SU-DHL-6 (cell line): Measurements from ENCODE around the gene LCP1.

ENCODE experiments used
- H2AFZ ChIP-seq: fragments of 200-600 bp; sonication (generic); 2 replicates; pipeline ENCODE4 v1.6.1; 2014; ENCODE audit warnings: low read depth, mild to moderate bottlenecking, moderate library complexity, mixed read lengths, antibody characterized with exemption, low read length; ENCODE audit not compliant: severe bottlenecking
- H3F3A ChIP-seq: fragments of 200-600 bp; shearing (Covaris generic); 2 replicates; pipeline ENCODE4 v1.6.0; 2016; ENCODE audit warnings: antibody characterized with exemption, mild to moderate bottlenecking; ENCODE audit not compliant: insufficient read depth
- H3K27ac ChIP-seq: fragments of 200-600 bp; sonication (generic); 2 replicates; pipeline ENCODE4 v1.5.1; 2016; ENCODE audit warnings: low read depth, mild to moderate bottlenecking, low read length, moderate library complexity, mixed read lengths
- H3K27me3 ChIP-seq: fragments of 200-600 bp; sonication (generic), shearing (Covaris generic); 2 replicates; pipeline ENCODE4 v1.6.0; 2014; ENCODE audit warnings: mild to moderate bottlenecking, low read length
- H3K36me3 ChIP-seq: fragments of 200-600 bp; sonication (generic); 2 replicates; pipeline ENCODE4 v1.6.1; 2014; ENCODE audit warnings: mild to moderate bottlenecking, low read length, mixed read lengths
- H3K4me2 ChIP-seq: fragments of 300-600, 200-600 bp; shearing (Covaris generic), sonication (generic); 2 replicates; pipeline ENCODE4 v1.6.0; 2014; ENCODE audit warnings: low read length, low read depth, mild to moderate bottlenecking; ENCODE audit not compliant: poor library complexity, severe bottlenecking
- H3K4me3 ChIP-seq: fragments of 200-600 bp; sonication (generic); 2 replicates; pipeline ENCODE4 v1.5.1; 2014; ENCODE audit warnings: antibody characterized with exemption, low read length, mild to moderate bottlenecking, mixed read lengths; ENCODE audit not compliant: insufficient read depth, poor library complexity, severe bottlenecking
- H3K79me2 ChIP-seq: fragments of 200-600 bp; sonication (generic); 2 replicates; pipeline ENCODE4 v1.6.1; 2014; ENCODE audit warnings: mild to moderate bottlenecking, low read length, moderate library complexity; ENCODE audit not compliant: insufficient read depth
- H3K9ac ChIP-seq: fragments of 200-600 bp; sonication (generic); 2 replicates; pipeline ENCODE4 v1.7.0; 2014; ENCODE audit warnings: mild to moderate bottlenecking, low read length
- H3K9me2 ChIP-seq: fragments of 200-600 bp; sonication (generic); replicated peaks from 2 replicates; pipeline ENCODE4 v1.6.1; 2014; ENCODE audit warnings: low read length; ENCODE audit not compliant: insufficient read depth
- H3K9me3 ChIP-seq: fragments of 200-600 bp; sonication (generic); 2 replicates; pipeline ENCODE4 v1.6.1; 2014; ENCODE audit warnings: low read length, mixed read lengths; ENCODE audit not compliant: insufficient read depth
- H4K20me1 ChIP-seq: fragments of 200-600 bp; sonication (generic); 2 replicates; pipeline ENCODE4 v1.6.1; 2014; ENCODE audit warnings: low read depth, mild to moderate bottlenecking, antibody characterized with exemption, low read length, moderate library complexity, mixed read lengths
- EZH2phosphoT487 ChIP-seq: fragments of 200-600 bp; sonication (generic), shearing (Covaris generic); conservative IDR thresholded peaks from 2 replicates; pipeline ENCODE4 v1.6.1; 2018; ENCODE audit warnings: mild to moderate bottlenecking, antibody characterized with exemption, low read length, moderate library complexity, mixed read lengths
- TF ChIP-seq, protein P1 (sequence below): fragments of 200-600 bp; sonication (generic); IDR thresholded peaks from one replicate; pipeline ENCODE4 v1.5.1; 2017; ENCODE audit warnings: antibody characterized with exemption, mild to moderate bottlenecking, low read length, moderate library complexity; ENCODE audit not compliant: insufficient read depth, poor library complexity, severe bottlenecking

The LCP1 gene

GRCh38 chr13:46106839-46107371, 75.1 kb downstream of the LCP1 start:
- Histone ChIP-seq H2AFZ (no peak overlapping the region), H3K27me3 (no peaks in the 10 kb centered on the region), H4K20me1 (no peaks in the 10 kb centered on the region), H3K4me2 (no peak overlapping the region), H3K4me3 (no peak overlapping the region), H3K36me3 (no peaks in the 10 kb centered on the region), H3F3A (no peaks in the 10 kb centered on the region), H3K9me2 (no peaks in the 10 kb centered on the region), H3K9ac (no peak overlapping the region), H3K27ac (no peak overlapping the region), H3K79me2 (no peaks in the 10 kb centered on the region), H3K9me3 (no peaks in the 10 kb centered on the region)
- TF ChIP-seq, protein P1, sequence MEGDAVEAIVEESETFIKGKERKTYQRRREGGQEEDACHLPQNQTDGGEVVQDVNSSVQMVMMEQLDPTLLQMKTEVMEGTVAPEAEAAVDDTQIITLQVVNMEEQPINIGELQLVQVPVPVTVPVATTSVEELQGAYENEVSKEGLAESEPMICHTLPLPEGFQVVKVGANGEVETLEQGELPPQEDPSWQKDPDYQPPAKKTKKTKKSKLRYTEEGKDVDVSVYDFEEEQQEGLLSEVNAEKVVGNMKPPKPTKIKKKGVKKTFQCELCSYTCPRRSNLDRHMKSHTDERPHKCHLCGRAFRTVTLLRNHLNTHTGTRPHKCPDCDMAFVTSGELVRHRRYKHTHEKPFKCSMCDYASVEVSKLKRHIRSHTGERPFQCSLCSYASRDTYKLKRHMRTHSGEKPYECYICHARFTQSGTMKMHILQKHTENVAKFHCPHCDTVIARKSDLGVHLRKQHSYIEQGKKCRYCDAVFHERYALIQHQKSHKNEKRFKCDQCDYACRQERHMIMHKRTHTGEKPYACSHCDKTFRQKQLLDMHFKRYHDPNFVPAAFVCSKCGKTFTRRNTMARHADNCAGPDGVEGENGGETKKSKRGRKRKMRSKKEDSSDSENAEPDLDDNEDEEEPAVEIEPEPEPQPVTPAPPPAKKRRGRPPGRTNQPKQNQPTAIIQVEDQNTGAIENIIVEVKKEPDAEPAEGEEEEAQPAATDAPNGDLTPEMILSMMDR, result no peak
- no peak for TF ChIP-seq EZH2phosphoT487

DNA sequence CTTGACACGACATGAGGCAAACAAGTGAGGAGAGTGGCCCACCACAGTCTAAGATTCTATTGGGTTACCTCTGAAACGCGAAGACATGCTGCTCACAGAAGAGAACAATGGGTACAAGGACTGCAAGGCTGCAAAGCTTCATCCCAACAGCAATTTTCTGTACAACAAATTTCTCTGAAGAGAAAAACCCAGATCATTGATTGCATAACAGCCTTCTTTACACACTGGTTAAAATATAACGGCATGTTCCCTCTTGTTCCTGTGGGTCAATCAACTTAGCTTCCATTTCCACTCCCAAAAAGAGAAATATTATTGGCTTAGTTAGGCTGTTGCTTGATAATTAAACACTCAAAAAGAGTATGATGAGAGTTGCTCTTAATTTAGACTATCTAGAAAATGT, 77.1 kb downstream of the LCP1 start, which contains the start of gene CPB2:
CPB2 (minus strand) TSS at position 166 of the 400 bp plus-strand sequence; CDS start at position 142, 24 bp downstream.
- Histone ChIP-seq H3F3A (no peaks in the 10 kb centered on the region), H3K9ac (no peak within 1 kb of the TSS), H2AFZ (no peak within 1 kb of the TSS), H3K36me3 (no peaks in the 10 kb centered on the region), H4K20me1 (no peaks in the 10 kb centered on the region), H3K4me2 (no peak within 1 kb of the TSS), H3K27me3 (no peaks in the 10 kb centered on the region), H3K9me2 (no peaks in the 10 kb centered on the region), H3K27ac (no peak within 1 kb of the TSS), H3K79me2 (no peaks in the 10 kb centered on the region), H3K9me3 (no peaks in the 10 kb centered on the region), H3K4me3 (no peak within 1 kb of the TSS)
- TF ChIP-seq EZH2phosphoT487, result no peak
- TF ChIP-seq, protein P1, result no peak

DNA sequence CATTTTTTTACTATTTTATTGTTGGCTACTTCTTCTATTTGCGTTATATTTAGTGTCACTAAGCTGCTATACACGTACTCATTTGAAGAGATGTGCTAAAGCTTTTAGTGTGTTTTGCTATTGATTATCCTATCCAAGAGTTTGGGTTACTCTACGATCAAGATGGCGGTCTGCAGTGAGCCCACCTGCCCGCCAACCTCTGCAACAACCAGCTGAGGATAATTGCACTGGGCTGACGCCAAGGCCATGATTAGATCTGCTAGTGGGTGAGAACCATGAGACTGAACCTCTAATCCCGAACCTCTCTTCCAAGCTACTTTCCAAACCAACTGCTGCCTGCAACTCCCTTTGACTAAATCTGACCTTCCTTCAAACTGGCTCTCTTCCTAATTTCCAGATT, 78.9 kb downstream of the LCP1 start:
- no peak overlapping the region for H3K27ac ChIP-seq
- no peak for TF ChIP-seq EZH2phosphoT487
- TF ChIP-seq, protein P1, result no peak
- no peaks in the 10 kb centered on the region for H3K27me3 ChIP-seq
- H3F3A ChIP-seq, result no peaks in the 10 kb centered on the region
- H3K9me2 ChIP-seq, result no peaks in the 10 kb centered on the region
- H3K36me3 ChIP-seq, result no peaks in the 10 kb centered on the region
- no peak overlapping the region for H2AFZ ChIP-seq
- H3K9ac ChIP-seq, result no peak overlapping the region
- H3K4me2 ChIP-seq, result no peak overlapping the region
- no peaks in the 10 kb centered on the region for H3K9me3 ChIP-seq
- no peak overlapping the region for H3K4me3 ChIP-seq
- H3K79me2 ChIP-seq, result no peaks in the 10 kb centered on the region
- no peaks in the 10 kb centered on the region for H4K20me1 ChIP-seq
